ENCODE results near the gene PALD1.

DNA sequence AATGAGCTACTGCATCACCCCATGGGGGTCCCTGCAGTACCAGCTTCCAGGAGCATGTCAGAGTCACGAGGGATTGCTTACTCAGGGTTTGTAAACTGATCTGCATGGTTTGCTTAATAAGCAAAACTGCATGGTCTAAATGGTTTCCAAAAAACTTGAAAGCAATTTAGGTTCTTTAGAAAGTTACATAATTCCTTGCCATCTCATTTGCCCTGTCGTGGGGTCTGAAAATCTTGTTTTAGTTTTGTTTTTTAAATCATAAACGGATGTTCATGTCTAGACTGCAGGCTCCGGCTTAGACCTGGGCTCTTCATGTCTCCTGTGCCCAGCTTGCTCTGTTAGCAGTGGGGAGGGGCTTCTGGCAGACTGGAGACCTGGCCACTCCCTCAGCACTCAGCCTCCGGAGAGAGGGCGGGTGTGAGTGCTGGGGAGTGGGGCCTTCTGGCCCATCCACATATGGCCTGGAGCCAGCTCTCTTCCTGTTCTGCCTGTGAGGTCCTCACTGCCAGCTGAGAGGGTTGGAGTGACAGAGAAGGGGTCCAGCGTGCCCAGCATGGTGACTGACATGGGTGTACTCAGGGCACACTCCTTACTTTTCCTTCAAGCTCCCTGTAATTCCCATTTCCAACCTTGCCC, 106.5 kb downstream of the PALD1 start:
- TF ChIP-seq ZNF30 (CRISPR knock-in tag; IDR thresholded peaks at IDR 0.05) = no peak
- TF ChIP-seq POLR2A (IDR thresholded peaks at IDR 0.05; ENCODE audit: insufficient read depth in 1 of 2, low read depth in 2 of 2, low read length in 2 of 2) = no peak
- TF ChIP-seq BHLHE40 (IDR thresholded peaks at IDR 0.05; ENCODE audit: low read length) = no peak
- no peak for TF ChIP-seq RAD21 (CRISPR knock-in tag; IDR thresholded peaks at IDR 0.05)
- TF ChIP-seq, protein P1, sequence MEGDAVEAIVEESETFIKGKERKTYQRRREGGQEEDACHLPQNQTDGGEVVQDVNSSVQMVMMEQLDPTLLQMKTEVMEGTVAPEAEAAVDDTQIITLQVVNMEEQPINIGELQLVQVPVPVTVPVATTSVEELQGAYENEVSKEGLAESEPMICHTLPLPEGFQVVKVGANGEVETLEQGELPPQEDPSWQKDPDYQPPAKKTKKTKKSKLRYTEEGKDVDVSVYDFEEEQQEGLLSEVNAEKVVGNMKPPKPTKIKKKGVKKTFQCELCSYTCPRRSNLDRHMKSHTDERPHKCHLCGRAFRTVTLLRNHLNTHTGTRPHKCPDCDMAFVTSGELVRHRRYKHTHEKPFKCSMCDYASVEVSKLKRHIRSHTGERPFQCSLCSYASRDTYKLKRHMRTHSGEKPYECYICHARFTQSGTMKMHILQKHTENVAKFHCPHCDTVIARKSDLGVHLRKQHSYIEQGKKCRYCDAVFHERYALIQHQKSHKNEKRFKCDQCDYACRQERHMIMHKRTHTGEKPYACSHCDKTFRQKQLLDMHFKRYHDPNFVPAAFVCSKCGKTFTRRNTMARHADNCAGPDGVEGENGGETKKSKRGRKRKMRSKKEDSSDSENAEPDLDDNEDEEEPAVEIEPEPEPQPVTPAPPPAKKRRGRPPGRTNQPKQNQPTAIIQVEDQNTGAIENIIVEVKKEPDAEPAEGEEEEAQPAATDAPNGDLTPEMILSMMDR (CRISPR knock-in tag; IDR thresholded peaks at IDR 0.05) = no peak
- TF ChIP-seq SNAPC5 (CRISPR knock-in tag; IDR thresholded peaks at IDR 0.05; ENCODE audit: borderline replicate concordance) = no peak

All from HepG2 (cell line).